Measurements from ENCODE around the gene PDE3B.

GRCh38 chr11:14645985-14646900, 2.6 kb downstream of the PDE3B start:
- TF ChIP-seq PATZ1 (CRISPR knock-in tag; IDR thresholded peaks at IDR 0.05; ENCODE audit: borderline replicate concordance) (no peak), ZFP3 (CRISPR knock-in tag; IDR thresholded peaks at IDR 0.05) (no peak), ZC3H10 (CRISPR knock-in tag; IDR thresholded peaks at IDR 0.05) (no peak), CREB5 (CRISPR knock-in tag; IDR thresholded peaks at IDR 0.05; ENCODE audit: low read depth) (no peak), ESRRG (CRISPR knock-in tag; IDR thresholded peaks at IDR 0.05) (no peak), GLIS3 (CRISPR knock-in tag; IDR thresholded peaks at IDR 0.05) (no peak), CSDC2 (CRISPR knock-in tag; IDR thresholded peaks at IDR 0.05) (no peak), ISL1 (CRISPR knock-in tag; IDR thresholded peaks at IDR 0.05) (no peak), POU6F1 (CRISPR knock-in tag; IDR thresholded peaks at IDR 0.05; ENCODE audit: borderline replicate concordance, low read depth) (no peak), TSHZ2 (CRISPR knock-in tag; IDR thresholded peaks at IDR 0.05) (no peak), SNAI2 (CRISPR knock-in tag; IDR thresholded peaks at IDR 0.05) (no peak), ZNF565 (CRISPR knock-in tag; conservative IDR thresholded peaks at IDR 0.05; ENCODE audit: low read depth) (no peak), BACH2 (CRISPR knock-in tag; IDR thresholded peaks at IDR 0.05; ENCODE audit: borderline replicate concordance) (no peak)
- TF ChIP-seq, protein P1, sequence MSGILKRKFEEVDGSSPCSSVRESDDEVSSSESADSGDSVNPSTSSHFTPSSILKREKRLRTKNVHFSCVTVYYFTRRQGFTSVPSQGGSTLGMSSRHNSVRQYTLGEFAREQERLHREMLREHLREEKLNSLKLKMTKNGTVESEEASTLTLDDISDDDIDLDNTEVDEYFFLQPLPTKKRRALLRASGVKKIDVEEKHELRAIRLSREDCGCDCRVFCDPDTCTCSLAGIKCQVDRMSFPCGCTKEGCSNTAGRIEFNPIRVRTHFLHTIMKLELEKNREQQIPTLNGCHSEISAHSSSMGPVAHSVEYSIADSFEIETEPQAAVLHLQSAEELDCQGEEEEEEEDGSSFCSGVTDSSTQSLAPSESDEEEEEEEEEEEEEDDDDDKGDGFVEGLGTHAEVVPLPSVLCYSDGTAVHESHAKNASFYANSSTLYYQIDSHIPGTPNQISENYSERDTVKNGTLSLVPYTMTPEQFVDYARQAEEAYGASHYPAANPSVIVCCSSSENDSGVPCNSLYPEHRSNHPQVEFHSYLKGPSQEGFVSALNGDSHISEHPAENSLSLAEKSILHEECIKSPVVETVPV (CRISPR knock-in tag; IDR thresholded peaks at IDR 0.05), result no peak

All from SK-N-SH treated with all-trans-retinoic acid at 6 μM for 48 hours (cell line).